Measurements from ENCODE around the gene DOCK10.
"Not testable (repeated sequence)": the region's sequence is repeated elsewhere in the genome, so short reads cannot be mapped to it uniquely, and the experiment has no call there.

Gene DOCK10

DNA sequence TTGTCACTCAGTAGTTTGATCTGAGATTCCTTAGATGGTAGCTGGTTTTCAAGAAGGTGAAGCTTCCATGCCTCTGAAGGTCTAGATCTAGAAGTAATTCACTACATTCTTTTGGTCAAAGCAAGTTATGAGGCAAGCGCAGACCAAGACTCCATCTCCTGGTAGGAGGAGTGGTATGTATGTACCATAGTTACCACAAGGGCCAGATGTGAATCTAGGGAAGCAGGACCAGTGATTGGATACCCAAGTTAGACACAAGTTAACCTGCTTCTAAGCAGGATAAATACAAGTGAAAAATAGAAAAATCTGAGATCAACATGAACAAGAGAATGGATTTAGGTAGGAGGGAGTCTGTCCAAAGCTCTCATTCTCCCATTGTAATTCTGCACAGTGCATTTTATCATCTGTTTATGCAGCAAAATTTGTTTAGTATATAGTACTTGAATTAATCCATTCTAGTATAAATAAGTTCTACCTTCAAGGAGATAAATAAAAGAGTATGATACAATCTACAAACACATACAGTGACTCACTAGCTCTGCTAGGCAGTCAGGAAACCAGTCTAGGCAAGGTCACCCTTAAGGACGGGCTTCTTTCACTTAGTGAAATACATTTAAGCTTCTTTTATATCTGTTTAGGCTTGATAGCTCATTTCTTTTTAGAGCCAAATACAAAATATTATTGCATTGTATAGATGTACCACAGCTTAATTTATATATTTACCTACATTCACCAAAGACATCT lies 14.2 kb upstream of the DOCK10 start:
- no peaks in the 10 kb centered on the region for H3K36me3 ChIP-seq (ENCODE audit: insufficient read depth, low read length)
- ATAC-seq (ENCODE audit: insufficient read depth, low read depth) = no peak
- no peak overlapping the region for H2AFZ ChIP-seq (ENCODE audit: low read depth, low read length)
- H3K4me1 ChIP-seq (ENCODE audit: insufficient read depth, low read length) = peaks cover 39% of the 10 kb centered on the region
- DNase-seq = no peak
- no peak overlapping the region for H3K4me2 ChIP-seq (ENCODE audit: insufficient read depth, low read length)
- H4K20me1 ChIP-seq (ENCODE audit: insufficient read depth, low read length) = no peaks in the 10 kb centered on the region
- TF ChIP-seq EZH2 (IDR thresholded peaks at IDR 0.05; ENCODE audit: borderline replicate concordance, low read depth, low read length, severe bottlenecking) = no peak
- TF ChIP-seq, protein P1, sequence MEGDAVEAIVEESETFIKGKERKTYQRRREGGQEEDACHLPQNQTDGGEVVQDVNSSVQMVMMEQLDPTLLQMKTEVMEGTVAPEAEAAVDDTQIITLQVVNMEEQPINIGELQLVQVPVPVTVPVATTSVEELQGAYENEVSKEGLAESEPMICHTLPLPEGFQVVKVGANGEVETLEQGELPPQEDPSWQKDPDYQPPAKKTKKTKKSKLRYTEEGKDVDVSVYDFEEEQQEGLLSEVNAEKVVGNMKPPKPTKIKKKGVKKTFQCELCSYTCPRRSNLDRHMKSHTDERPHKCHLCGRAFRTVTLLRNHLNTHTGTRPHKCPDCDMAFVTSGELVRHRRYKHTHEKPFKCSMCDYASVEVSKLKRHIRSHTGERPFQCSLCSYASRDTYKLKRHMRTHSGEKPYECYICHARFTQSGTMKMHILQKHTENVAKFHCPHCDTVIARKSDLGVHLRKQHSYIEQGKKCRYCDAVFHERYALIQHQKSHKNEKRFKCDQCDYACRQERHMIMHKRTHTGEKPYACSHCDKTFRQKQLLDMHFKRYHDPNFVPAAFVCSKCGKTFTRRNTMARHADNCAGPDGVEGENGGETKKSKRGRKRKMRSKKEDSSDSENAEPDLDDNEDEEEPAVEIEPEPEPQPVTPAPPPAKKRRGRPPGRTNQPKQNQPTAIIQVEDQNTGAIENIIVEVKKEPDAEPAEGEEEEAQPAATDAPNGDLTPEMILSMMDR (IDR thresholded peaks at IDR 0.05; ENCODE audit: borderline replicate concordance, extremely low read depth, low read length, poor library complexity, severe bottlenecking) = no peak
- no peak overlapping the region for H3K4me3 ChIP-seq (ENCODE audit: low read depth in 1 of 2, low read length in 2 of 2)
- H3K27me3 ChIP-seq (ENCODE audit: insufficient read depth, low read length, poor library complexity) = no peaks in the 10 kb centered on the region
- H3K79me2 ChIP-seq (ENCODE audit: insufficient read depth, low read length) = no peaks in the 10 kb centered on the region
- no peak overlapping the region for H3K9ac ChIP-seq (ENCODE audit: low read depth, low read length)
- H3K9me3 ChIP-seq (ENCODE audit: insufficient read depth, low read length, severe bottlenecking) = no peaks in the 10 kb centered on the region
- H3K27ac ChIP-seq (ENCODE audit: low read length) = no peak overlapping the region

DNA sequence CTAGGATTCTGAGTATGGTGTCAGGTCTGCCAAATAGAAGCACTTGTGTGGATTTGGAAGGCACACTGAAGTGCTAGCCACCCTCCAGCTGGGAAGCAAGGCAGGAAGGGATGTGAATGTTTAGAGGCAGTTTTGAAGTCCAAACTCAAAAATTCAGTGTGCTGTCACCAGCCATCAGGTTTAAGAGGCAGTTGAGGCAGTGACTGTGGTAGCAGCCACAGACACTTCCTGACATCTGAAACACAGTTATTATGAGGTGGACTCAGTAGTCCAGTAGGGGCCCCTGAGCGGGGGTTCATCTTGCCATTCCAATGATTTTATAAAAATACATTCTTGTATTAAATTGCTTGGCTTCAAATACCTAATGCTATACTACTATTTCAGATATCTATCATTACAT lies 13.4 kb upstream of the DOCK10 start:
- Histone ChIP-seq H3K4me1 (ENCODE audit: insufficient read depth, low read length) (peaks cover 39% of the 10 kb centered on the region), H4K20me1 (ENCODE audit: insufficient read depth, low read length) (no peaks in the 10 kb centered on the region), H3K79me2 (ENCODE audit: insufficient read depth, low read length) (no peaks in the 10 kb centered on the region), H3K4me3 (ENCODE audit: low read depth in 1 of 2, low read length in 2 of 2) (no peak overlapping the region), H3K9ac (ENCODE audit: low read depth, low read length) (no peak overlapping the region), H3K27me3 (ENCODE audit: insufficient read depth, low read length, poor library complexity) (no peaks in the 10 kb centered on the region), H3K36me3 (ENCODE audit: insufficient read depth, low read length) (no peaks in the 10 kb centered on the region), H3K27ac (ENCODE audit: low read length) (0 out of 2 replicates have a peak overlapping the region, but pooled peaks have one; percentile 29), H2AFZ (ENCODE audit: low read depth, low read length) (no peak overlapping the region), H3K9me3 (ENCODE audit: insufficient read depth, low read length, severe bottlenecking) (no peaks in the 10 kb centered on the region), H3K4me2 (ENCODE audit: insufficient read depth, low read length) (no peak overlapping the region)
- ATAC-seq (ENCODE audit: insufficient read depth, low read depth) = no peak
- no peak for DNase-seq
- TF ChIP-seq, protein P1 (IDR thresholded peaks at IDR 0.05; ENCODE audit: borderline replicate concordance, extremely low read depth, low read length, poor library complexity, severe bottlenecking) = no peak
- no peak for TF ChIP-seq EZH2 (IDR thresholded peaks at IDR 0.05; ENCODE audit: borderline replicate concordance, low read depth, low read length, severe bottlenecking)

DNA sequence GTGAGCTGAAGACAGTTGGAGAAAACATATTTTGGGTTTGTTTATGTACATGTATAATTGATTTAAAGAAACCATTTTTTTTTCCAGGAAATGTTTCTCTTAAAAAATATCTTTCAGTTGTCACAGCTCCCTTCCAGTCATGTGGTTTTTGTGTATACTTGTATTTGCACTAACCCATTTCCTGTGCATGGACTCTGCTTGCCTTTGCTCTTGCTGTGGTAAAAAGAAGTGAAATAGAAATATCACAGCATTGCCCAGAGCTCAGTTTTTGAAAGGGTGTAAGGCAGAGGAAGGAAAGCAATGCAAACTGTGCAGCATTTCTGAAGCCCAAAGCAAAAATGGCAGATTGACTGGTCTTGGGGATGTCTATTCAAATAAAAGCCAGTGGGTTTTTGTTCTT lies 10.4 kb upstream of the DOCK10 start:
- DNase-seq (peak; percentile 74), ATAC-seq (ENCODE audit: insufficient read depth, low read depth) (peak; percentile 99)
- Histone ChIP-seq H3K9ac (ENCODE audit: low read depth, low read length) (peak overlapping the region; percentile 45), H3K27me3 (ENCODE audit: insufficient read depth, low read length, poor library complexity) (no peaks in the 10 kb centered on the region), H3K4me2 (ENCODE audit: insufficient read depth, low read length) (peak overlapping the region; percentile 52), H3K36me3 (ENCODE audit: insufficient read depth, low read length) (no peaks in the 10 kb centered on the region), H4K20me1 (ENCODE audit: insufficient read depth, low read length) (no peaks in the 10 kb centered on the region), H3K79me2 (ENCODE audit: insufficient read depth, low read length) (no peaks in the 10 kb centered on the region), H3K4me3 (ENCODE audit: low read depth in 1 of 2, low read length in 2 of 2) (peak overlapping the region in 1 of 2 experiments; percentile 17; a peak in 1 of 4 replicates), H3K4me1 (ENCODE audit: insufficient read depth, low read length) (peaks cover 39% of the 10 kb centered on the region), H2AFZ (ENCODE audit: low read depth, low read length) (peak overlapping the region; percentile 55), H3K27ac (ENCODE audit: low read length) (peak overlapping the region; percentile 86), H3K9me3 (ENCODE audit: insufficient read depth, low read length, severe bottlenecking) (no peaks in the 10 kb centered on the region)
- no peak for TF ChIP-seq EZH2 (IDR thresholded peaks at IDR 0.05; ENCODE audit: borderline replicate concordance, low read depth, low read length, severe bottlenecking)
- TF ChIP-seq, protein P1 (IDR thresholded peaks at IDR 0.05; ENCODE audit: borderline replicate concordance, extremely low read depth, low read length, poor library complexity, severe bottlenecking) = no peak

DNA sequence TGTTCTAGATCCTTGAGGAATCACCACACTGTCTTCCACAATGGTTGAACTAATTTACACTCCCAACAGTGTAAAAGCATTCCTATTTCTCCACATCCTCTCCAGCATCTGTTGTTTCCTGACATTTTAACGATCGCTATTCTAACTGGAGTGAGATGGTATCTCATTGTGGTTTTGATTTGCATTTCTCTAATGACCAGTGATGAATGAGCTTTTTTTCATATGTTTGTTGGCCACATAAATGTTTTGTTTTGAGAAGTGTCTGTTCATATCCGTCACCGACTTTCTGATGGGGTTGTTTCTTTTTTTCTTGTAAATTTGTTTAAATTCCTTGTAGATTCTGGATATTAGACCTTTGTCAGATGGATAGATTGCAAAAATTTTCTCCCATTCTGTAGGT lies 5.2 kb upstream of the DOCK10 start:
- not testable (repeated sequence) for H3K9ac ChIP-seq (ENCODE audit: low read depth, low read length); H3K79me2 ChIP-seq (ENCODE audit: insufficient read depth, low read length); H3K4me2 ChIP-seq (ENCODE audit: insufficient read depth, low read length); H3K27me3 ChIP-seq (ENCODE audit: insufficient read depth, low read length, poor library complexity); ATAC-seq (ENCODE audit: insufficient read depth, low read depth); H3K36me3 ChIP-seq (ENCODE audit: insufficient read depth, low read length); H3K4me3 ChIP-seq (ENCODE audit: low read depth in 1 of 2, low read length in 2 of 2); H4K20me1 ChIP-seq (ENCODE audit: insufficient read depth, low read length); DNase-seq; H2AFZ ChIP-seq (ENCODE audit: low read depth, low read length); H3K9me3 ChIP-seq (ENCODE audit: insufficient read depth, low read length, severe bottlenecking); H3K27ac ChIP-seq (ENCODE audit: low read length)
- H3K4me1 ChIP-seq (ENCODE audit: insufficient read depth, low read length) = peaks cover 16% of the 10 kb centered on the region

All from DND-41 (cell line).